Neural progenitor cell (in vitro differentiated cells): ENCODE measurements around the gene GRIFIN.

Source experiments
- EZH2 ChIP-seq: fragments of 200-600 bp; sonication (generic); IDR thresholded peaks from 2 replicates; pipeline ENCODE4 v1.6.1; 2017; ENCODE audit warnings: antibody characterized with exemption, mild to moderate bottlenecking, moderate library complexity
- TF ChIP-seq, protein P1 (sequence below): fragments of 200-600 bp; sonication (generic); IDR thresholded peaks from 2 replicates; pipeline ENCODE4 v1.5.1; 2017; ENCODE audit warnings: antibody characterized with exemption, mild to moderate bottlenecking

DNA sequence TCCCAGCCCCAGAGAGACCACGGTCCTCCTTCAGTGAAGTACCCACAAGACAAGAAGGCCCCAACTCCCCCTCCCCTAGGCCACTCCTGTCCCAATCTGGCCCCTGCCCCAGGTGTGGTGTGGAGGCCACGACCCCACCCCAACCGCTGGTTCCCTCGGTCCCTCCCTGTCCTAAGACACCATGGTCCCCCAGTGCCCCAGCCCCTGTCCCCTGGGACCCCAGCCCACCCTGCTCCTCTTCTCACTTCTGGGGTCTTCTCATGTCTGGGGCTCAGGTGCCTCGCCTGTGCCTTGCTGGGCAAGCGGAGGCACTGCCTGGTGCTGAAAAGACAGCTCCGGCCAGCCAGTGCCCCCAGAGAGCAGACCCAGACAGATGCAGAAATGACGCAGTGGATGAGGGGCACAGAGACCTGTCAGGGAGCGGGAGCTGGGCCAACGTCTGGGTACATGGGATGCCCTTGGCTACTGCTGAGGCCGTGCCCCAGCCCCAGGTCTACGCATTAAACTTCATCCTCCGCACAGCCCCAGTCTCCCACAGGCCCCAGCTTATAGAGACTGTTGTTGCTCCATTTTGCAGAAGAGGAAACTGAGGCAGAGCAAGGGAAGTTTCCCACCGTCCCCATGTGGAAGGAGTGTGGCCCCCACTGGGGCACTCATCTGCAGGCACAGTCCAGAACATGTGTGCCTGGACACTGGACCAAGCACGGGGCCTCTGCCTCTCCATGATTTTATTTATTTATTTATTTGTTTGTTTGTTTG lies 14.8 kb downstream of the GRIFIN start:
- TF ChIP-seq, protein P1, sequence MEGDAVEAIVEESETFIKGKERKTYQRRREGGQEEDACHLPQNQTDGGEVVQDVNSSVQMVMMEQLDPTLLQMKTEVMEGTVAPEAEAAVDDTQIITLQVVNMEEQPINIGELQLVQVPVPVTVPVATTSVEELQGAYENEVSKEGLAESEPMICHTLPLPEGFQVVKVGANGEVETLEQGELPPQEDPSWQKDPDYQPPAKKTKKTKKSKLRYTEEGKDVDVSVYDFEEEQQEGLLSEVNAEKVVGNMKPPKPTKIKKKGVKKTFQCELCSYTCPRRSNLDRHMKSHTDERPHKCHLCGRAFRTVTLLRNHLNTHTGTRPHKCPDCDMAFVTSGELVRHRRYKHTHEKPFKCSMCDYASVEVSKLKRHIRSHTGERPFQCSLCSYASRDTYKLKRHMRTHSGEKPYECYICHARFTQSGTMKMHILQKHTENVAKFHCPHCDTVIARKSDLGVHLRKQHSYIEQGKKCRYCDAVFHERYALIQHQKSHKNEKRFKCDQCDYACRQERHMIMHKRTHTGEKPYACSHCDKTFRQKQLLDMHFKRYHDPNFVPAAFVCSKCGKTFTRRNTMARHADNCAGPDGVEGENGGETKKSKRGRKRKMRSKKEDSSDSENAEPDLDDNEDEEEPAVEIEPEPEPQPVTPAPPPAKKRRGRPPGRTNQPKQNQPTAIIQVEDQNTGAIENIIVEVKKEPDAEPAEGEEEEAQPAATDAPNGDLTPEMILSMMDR, result no peak
- no peak for TF ChIP-seq EZH2
